PFSK-1 (cell line): ENCODE results near the gene MAGEA6.

Experiments
- POLR2AphosphoS5 ChIP-seq: IDR thresholded peaks from 2 replicates; pipeline ENCODE4 v1.6.1; 2012; ENCODE audit warnings: low read depth, mild to moderate bottlenecking, control low read depth, low read length, moderate library complexity
- REST ChIP-seq, 2 experiments: IDR thresholded peaks; 2 replicates each; pipeline versions ENCODE4 v1.6.1 to v1.8.0; 2011 to 2012; ENCODE audit warnings: low read depth in 2 of 2, low read length in 2 of 2, control low read depth in 1 of 2, inconsistent platforms in 1 of 2, mild to moderate bottlenecking in 1 of 2, moderate library complexity in 1 of 2; ENCODE audit not compliant: insufficient read depth in 1 of 2
- TAF1 ChIP-seq: IDR thresholded peaks from 2 replicates; pipeline ENCODE4 v1.6.1; 2012; ENCODE audit warnings: low read length, control low read depth, borderline replicate concordance; ENCODE audit not compliant: insufficient read depth

GRCh38 chrX:152735860-152736511 lies 33.5 kb downstream of the MAGEA6 start:
- TF ChIP-seq TAF1 (no peak), POLR2AphosphoS5 (no peak), REST (IDR thresholded peaks at IDR 0.05; ENCODE audit: insufficient read depth in 1 of 2, low read depth in 2 of 2, low read length in 2 of 2) (no peak)
